Heart left ventricle (tissue), 16 donors: ENCODE measurements around the gene ZMAT5. TPM values are rescaled to one million over a fixed set of nuclear protein-coding genes. Genes with fewer than 3 reads are reported as not detected.

ENCODE experiments used
- ATAC-seq, 4 donors: fragments of 200-7000 bp; cut with Tn5 transposase; one replicate each; pipeline ENCODE4 v1.9.1; 2020 to 2022; ENCODE audit warnings: moderate library complexity in 4 of 4, mild to moderate bottlenecking in 3 of 4, moderate number of reproducible peaks in 1 of 4
- DNase-seq, 5 donors: peaks; one replicate each; pipeline ENCODE4 v3.0.0-alpha.2; 2020
- H3K27ac ChIP-seq, 12 donors: fragments of 200-600 bp; sonication (generic) in 4 of 12; one replicate each; pipeline versions ENCODE4 v1.5.0 to v1.8.0; 2016 to 2022; ENCODE audit warnings: mild to moderate bottlenecking in 2 of 12
- H3K27me3 ChIP-seq, 9 donors: fragments of 200-600 bp; sonication (generic) in 2 of 9; one replicate each; pipeline versions ENCODE4 v1.5.1 to v1.8.0; 2016 to 2022; ENCODE audit warnings: mild to moderate bottlenecking in 3 of 9
- H3K36me3 ChIP-seq, 9 donors: fragments of 200-600 bp; sonication (generic) in 2 of 9; one replicate each; pipeline versions ENCODE4 v1.5.0 to v1.8.0; 2018 to 2022; ENCODE audit warnings: mild to moderate bottlenecking in 2 of 9
- H3K4me1 ChIP-seq, 12 donors: fragments of 200-600 bp; sonication (generic) in 4 of 12; one replicate each; pipeline versions ENCODE4 v1.5.0 to v1.8.0; 2016 to 2022; ENCODE audit warnings: mild to moderate bottlenecking in 3 of 12
- H3K4me3 ChIP-seq, 12 donors: fragments of 200-600 bp; sonication (generic) in 4 of 12; one replicate each; pipeline versions ENCODE4 v1.5.0 to v1.8.0; 2017 to 2022; ENCODE audit warnings: mild to moderate bottlenecking in 9 of 12, moderate library complexity in 4 of 12
- H3K9me3 ChIP-seq, 12 donors: fragments of 200-600 bp; sonication (generic) in 4 of 12; one replicate each; pipeline versions ENCODE4 v1.5.0 to v1.8.0; 2016 to 2022; ENCODE audit warnings: mild to moderate bottlenecking in 1 of 12
- CTCF ChIP-seq, 12 donors: fragments of 200-600 bp; sonication (generic) in 4 of 12; IDR thresholded peaks; one replicate each; pipeline versions ENCODE4 v1.5.0 to v1.8.0; 2018 to 2022; ENCODE audit warnings: antibody characterized with exemption in 12 of 12, mild to moderate bottlenecking in 5 of 12
- POLR2A ChIP-seq, 2 donors: fragments of 450-650 bp; IDR thresholded peaks; one replicate each; pipeline ENCODE4 v1.6.1; 2017; ENCODE audit warnings: antibody characterized with exemption in 2 of 2, mild to moderate bottlenecking in 2 of 2, moderate library complexity in 2 of 2
- WGBS, 4 donors: extraction: QIAGEN DNeasy Blood & Tissue Kit in 2 of 4; methylation state at CpG; one replicate each; pipeline versions ENCODE4 v1.1.5 to v1.1.7; 2013 to 2018; 5-methylcytosine and 5-hydroxymethylcytosine counted together
- intact Hi-C, 10 donors: fragments of 100-400 bp; cut with DNase I; formaldehyde crosslinking; loops; one replicate each; pipeline versions ENCODE4 v1.11.1 to v1.14.2; 2022
- polyA plus RNA-seq, 2 donors: library from polyadenylated mRNA; stranded (reverse); fragments of 200-250 nt; gene quantifications; one replicate each; pipeline ENCODE4 v1.2.3, GENCODE V29; 2013
- total RNA-seq, 9 donors: library from RNA; depleted of rRNA in 2 of 9; stranded (reverse); fragments of >200 nt in 2 of 9; fragmentation: NEBNext Ultra II Directional in 3 of 9; extraction: Animal tissue kit (Norgen Biotek cat#: 25700) in 3 of 9; gene quantifications; one replicate each; pipeline versions ENCODE4 v1.1.0 to v1.2.4, GENCODE V29; 2016 to 2023
- donor health status: ischemic (EF 13 %, LVEDD 7.1; RV severe dilation, severe dysfunction).
- donor health status: healthy with polysubstance abuse.
- donor health status: DM: no; HTN: yes; CAD: no.
- donor health status: DM: no; HTN: no; CAD: no.
- donor health status: ischemic (EF 25% LVEDD 6.9; RV normal size, moderate dysfunction).
- donor health status: ischemic (EF 25% LVEDD 5.7; RV mildly dilated, moderate dysfunction).
- donor health status: healthy.
- donor health status: DM: yes; HTN: yes; CAD: no.
- donor health status: ischemic (EF 35%, LVEDD 5.7; RV mildly dilated, moderate dysfunction).
- donor health status: nonischemic (EF 11% LVEDD 7.7; RV severe dilation, severe dysfunction).
- donor health status: DM: yes; HTN: yes; CAD: no.
- donor health status: PGD.
- donor health status: ischemic (EF 29% LVEDD 5.4; RV normal size, mild dysfunction).
- donor health status: nonischemic (EF 23%, LVEDD 6.1; RV moderate dilation, normal function).

ZMAT5 gene
- total and polyA plus RNA-seq, 11 donors = 19.4 to 37.2 (median 22.7) TPM

- H3K27me3 ChIP-seq = no peaks in the 10 kb centered on the region
- 24 to 43% (median 26%) methylated on average over 8 of the region's 8 CpGs for WGBS, 4 donors
- H3K36me3 ChIP-seq = no peaks in the 10 kb centered on the region
- peak overlapping the region; percentile 55 to 89 (median 76) for H3K27ac ChIP-seq
- H3K4me1 ChIP-seq = peaks cover 0 to 53% (median 32%) of the 10 kb centered on the region in 12 donors
- H3K9me3 ChIP-seq = no peaks in the 10 kb centered on the region
- intact Hi-C loops = loop anchor here in 3 of 10 donors (5.0 kb wide), 2 partner anchors 36 to 51 kb away; no protein-coding TSS in a partner anchor
- ATAC-seq = peak; percentile 12 to 47 (median 26)
- H3K4me3 ChIP-seq = no peak overlapping the region
- TF ChIP-seq CTCF (IDR thresholded peaks at IDR 0.05) = no peak
- no peak for TF ChIP-seq POLR2A (IDR thresholded peaks at IDR 0.05)
- peak in 1 of 5 donors; percentile 49 for DNase-seq
Observed at GRCh38 chr22:29780748-29781676, 14.2 kb upstream of the ZMAT5 start.

GRCh38 chr22:29780220-29780619, 13.4 kb upstream of the ZMAT5 start:
- ATAC-seq (no peak), DNase-seq (no peak)
- Histone ChIP-seq H3K4me3 (no peak overlapping the region), H3K4me1 (peaks cover 0 to 52% (median 31%) of the 10 kb centered on the region in 12 donors), H3K36me3 (no peaks in the 10 kb centered on the region), H3K27ac (peak overlapping the region; percentile 55 to 89 (median 76)), H3K27me3 (no peaks in the 10 kb centered on the region), H3K9me3 (no peaks in the 10 kb centered on the region)
- TF ChIP-seq CTCF (IDR thresholded peaks at IDR 0.05) = no peak
- no peak for TF ChIP-seq POLR2A (IDR thresholded peaks at IDR 0.05)
- intact Hi-C loops = loop anchor here in 3 of 10 donors (5.0 kb wide), 2 partner anchors 37 to 52 kb away; no protein-coding TSS in a partner anchor
- 95 to 99% (median 98%) methylated on average over 5 of the region's 5 CpGs for WGBS, 4 donors

GRCh38 chr22:29773233-29773632, 6.4 kb upstream of the ZMAT5 start:
- intact Hi-C loops = loop anchor here in 1 of 10 donors (10.0 kb wide), 1 partner anchor 112 kb away; the partner anchor contains the start of gene MTMR3
- peak; percentile 10 to 76 (median 65) for ATAC-seq

More at GRCh38 chr22:29773233-29773632, 6.4 kb upstream of the ZMAT5 start:
- DNase-seq = peak in 1 of 5 donors; percentile 37
- H3K4me1 ChIP-seq = peaks cover 6 to 32% (median 17%) of the 10 kb centered on the region in 12 donors
- peaks cover 2 to 34% (median 27%) of the 10 kb centered on the region in 9 donors for H3K36me3 ChIP-seq
- H3K4me3 ChIP-seq = no peak overlapping the region
- H3K27ac ChIP-seq = peak overlapping the region in 4 of 12 donors; percentile 10 to 33 (median 21)
- WGBS, 4 donors = 54 to 77% (median 66%) methylated on average over 2 of the region's 2 CpGs
- TF ChIP-seq CTCF (IDR thresholded peaks at IDR 0.05) = no peak
- no peak for TF ChIP-seq POLR2A (IDR thresholded peaks at IDR 0.05)
- H3K27me3 ChIP-seq = no peaks in the 10 kb centered on the region
- H3K9me3 ChIP-seq = no peaks in the 10 kb centered on the region
